Stimulated activated CD8-positive, alpha-beta memory T cell treated with anti-CD3 and anti-CD28 coated beads, Interleukin-15, amount 100 ng/mL, for 24 hours (primary cell): ENCODE measurements around the gene DEGS2.
"Not testable (repeated sequence)": the region's sequence is repeated elsewhere in the genome, so short reads cannot be mapped to it uniquely, and the experiment has no call there.

Source experiments
- DNase-seq: peaks from one replicate; pipeline ENCODE4 v3.0.0-alpha.2; 2020; ENCODE audit warnings: low read depth

DEGS2 gene

GRCh38 chr14:100159094-100159864 is at the start of gene DEGS2:
TSS of gene DEGS2 (minus strand) at chr14:100159645. CDS start at chr14:100159587, 58 bp downstream.
- DNase-seq = peak; percentile 37

DNA sequence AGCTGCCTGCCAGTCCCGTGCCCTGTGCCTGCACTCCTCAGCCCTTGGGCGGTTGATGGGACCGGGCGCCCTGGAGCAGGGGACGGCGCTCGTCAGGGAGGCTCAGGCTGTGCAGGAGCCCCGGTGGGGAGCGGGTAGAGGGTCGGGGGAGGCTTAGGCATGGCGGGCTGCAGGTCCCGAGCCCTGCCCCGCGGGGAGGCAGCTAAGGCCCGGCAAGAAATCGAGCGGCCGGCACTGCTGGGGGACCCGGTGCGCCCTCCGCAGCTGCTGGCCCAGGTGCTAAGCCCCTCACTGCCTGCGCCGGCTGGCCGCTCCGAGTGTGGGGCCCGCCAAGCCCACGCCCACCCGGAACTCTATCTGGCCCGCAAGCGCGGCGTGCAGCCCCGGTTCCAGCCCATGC is 48.7 kb upstream of the DEGS2 start:
- DNase-seq = not testable (repeated sequence)

DNA sequence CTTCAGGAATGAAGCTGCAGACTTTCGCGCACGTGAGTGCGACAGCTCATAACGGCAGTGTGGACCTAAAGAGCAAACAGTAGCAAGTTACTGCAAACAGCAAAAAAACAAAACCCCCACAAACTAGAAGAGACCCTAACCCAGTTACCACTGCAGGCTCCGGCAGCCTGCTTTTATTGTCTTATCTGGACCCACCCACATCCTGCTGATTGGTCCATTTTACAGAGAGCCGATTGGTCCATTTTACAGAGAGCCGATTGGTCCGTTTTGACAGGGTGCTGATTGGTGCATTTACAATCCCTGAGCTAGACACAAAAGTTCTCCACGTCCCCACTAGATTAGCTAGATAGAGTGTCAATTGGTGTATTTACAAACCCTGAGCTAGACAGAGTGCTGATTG is 48.1 kb upstream of the DEGS2 start:
- DNase-seq = not testable (repeated sequence)

DNA sequence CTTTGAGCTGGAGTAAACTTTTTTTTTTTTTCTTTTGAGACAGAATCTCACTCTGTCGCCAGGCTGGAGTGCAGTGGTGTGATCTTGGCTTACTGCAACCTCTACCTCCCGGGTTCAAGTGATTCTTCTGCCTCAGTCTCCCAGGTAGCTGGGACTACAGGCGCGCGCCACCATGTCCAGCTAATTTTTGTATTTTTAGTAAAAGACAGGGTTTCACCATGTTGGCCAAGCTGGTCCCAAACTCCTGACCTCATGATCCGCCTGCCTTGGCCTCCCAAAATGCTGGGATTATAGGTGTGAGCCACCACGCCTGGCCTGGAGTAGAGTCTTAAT is 45.4 kb upstream of the DEGS2 start:
- DNase-seq = not testable (repeated sequence)

DNA sequence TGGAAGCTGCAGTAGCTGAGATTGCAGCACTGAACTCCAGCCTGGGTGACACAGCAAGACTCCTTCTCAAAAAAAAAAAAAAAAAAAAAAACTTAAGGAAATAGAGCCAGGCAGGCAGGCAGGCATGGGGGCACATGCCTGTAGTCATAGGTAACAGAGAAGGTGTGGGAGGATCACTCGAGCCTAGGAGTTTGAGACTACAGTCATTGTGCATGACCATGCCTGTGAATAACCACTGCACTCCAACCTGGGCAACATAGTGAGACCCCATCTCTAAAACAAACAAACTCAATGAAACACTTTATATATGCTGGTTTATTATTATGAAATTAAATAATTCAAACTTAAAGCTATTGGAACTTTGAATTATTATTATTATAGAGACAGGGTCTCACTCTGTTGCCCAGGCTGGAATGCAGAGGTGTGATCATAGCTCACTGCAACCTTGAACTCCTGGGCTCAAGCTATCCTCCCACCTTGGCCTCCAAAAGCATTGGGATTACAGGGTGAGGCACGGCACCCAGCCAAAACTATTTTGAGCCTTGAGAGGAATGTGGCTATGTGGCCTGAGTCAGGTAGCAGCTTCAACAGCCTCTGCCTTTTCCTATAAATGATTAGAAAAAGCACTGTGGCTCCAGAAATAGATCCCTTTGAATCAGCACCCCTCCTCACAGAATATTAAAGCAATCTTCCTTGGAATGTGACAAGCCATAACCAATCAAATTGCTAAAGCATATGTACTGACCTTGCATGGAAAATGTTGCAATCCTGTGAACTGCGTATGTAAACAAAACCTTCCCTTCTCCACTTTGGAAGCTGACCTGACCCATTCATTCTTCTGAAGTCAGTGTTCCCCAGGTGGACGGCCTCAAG is 44.8 kb upstream of the DEGS2 start:
- no peak for DNase-seq

GRCh38 chr14:100203146-100203545 is 43.7 kb upstream of the DEGS2 start:
- no peak for DNase-seq

DNA sequence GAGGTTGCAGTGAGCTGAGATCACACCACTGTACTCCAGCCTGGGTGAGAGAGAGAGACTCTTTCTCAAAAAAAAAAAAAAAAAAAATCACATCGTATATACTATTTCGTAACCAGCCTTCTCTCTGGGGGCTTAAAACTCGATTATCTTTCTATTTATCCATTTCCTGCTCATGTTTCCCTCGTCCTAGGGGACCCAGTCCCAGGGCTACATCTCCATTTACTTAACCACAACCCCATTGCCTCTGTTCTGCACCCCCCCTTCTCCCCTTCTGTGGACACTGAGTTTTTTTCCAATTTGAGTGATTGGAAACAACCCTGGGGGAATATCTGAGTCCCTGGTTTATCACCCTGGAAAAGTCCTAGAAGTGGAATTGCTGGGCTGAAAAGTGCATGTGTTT is 43.3 kb upstream of the DEGS2 start:
- no peak for DNase-seq

GRCh38 chr14:100201701-100202100 is 42.3 kb upstream of the DEGS2 start:
- DNase-seq = no peak

- DNase-seq = no peak
Observed at GRCh38 chr14:100200311-100200710, 40.9 kb upstream of the DEGS2 start.

DNA sequence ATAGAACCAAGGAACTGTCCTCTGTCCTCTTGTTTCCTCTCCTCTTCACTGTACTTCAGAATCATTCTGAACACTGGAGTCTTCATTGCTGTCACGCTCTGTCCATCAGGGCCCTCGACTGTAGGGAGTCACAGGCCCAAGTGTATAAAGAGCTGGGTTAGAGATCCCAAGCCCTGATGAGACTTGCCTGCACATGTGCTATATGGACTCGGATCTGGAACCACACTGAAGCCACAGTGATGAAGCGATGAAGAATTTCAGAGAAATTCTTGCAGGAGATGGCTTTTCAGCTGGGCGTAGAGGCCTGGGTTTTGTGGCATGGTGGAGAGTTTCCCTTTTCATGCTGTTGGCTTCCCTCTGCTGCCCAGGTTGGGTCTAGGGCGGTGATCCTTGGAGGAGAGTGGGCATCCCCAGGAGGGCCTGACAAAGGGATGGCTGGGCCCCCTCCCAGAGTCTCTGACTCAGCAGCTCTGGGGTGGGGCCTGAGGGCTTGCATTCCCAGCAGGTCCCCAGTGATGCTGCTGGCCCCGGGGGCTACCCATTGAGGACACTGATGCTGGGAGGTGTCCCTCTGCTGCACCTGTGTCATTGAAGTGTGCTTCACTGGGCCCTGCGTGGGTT is 39.9 kb upstream of the DEGS2 start:
- DNase-seq = no peak

DNA sequence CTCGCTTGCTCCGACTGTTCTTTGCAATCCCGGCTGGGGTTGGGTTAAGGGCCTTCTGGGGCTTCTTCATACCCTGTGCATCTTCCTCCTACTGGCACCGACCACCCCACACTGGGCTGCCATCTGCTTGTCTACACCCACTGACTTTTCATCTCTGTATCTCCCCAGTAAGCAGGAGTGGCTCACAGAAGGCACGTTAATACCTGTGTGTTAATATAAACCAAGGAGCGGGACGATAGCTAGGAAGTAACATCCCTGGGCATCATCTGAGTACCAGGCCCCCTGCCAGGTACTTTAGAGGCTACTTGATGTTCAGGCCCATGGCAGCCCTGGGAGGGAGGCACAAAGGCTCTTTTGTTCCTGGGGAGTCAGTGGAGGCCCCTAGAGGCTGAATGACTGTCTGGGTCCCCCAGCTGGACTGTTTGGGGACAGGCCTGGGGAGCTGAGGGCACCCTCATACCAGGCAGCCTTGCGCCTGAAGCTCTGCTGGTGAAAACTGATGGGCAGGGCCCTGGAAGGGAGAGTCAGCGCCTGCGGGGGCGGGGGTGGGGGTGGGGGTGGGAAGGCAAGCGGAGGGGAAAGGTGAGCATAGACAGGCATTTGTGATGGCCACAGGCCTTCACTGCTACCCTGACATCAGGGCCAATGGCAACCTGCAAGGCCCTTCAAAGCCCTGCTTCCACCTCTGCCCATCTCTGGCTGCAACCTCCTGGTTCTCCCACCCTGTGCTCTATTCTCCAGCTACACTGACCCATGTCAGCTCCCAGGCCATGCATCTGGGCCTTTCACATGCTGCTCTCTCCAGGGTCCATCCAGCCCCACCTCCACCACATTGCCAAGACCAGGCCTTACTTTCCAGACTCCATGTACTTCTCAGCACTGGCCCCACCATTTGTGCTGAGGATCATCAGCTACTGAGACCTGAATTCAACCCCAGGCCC is 34.2 kb upstream of the DEGS2 start:
- DNase-seq = no peak

DNA sequence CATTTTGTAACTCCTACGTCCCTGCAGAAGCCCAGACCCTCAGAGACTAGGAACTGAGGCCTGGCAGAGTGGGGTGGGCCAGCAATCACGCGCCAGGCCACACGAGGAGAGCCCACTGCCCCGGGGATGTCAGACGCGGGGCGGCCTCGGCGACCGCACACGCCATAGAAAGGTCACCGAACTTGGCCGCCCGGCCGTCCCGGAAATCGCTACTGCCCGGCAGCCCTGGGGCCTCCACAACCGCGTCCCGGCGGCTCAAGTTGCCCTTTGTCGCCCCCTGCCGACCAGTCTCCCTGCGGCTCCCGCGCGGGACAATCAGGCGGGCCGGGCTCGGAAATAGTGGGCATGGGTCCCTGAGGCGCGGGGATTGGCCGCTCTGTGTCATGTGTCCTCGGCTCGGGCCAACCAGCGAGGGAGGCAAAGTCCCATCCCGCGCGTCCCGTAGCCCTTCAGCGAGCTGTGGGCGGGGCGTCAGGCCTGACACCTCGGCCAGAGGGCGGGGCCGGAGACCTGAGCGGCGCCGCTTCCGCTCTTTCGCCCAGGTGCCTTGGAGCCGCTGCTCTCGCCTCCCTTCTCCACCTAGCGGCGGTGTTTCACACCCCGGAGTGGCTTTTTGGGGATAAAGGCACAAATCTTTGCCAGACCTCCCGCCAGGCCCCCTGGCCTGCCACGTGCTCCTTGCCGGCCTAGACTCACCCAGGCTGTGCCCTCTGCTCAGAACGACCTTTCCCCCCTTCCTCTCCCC is 33.4 kb upstream of the DEGS2 start:
- DNase-seq = peak; percentile 98

GRCh38 chr14:100192250-100192671 is 32.8 kb upstream of the DEGS2 start:
- DNase-seq = no peak

DNA sequence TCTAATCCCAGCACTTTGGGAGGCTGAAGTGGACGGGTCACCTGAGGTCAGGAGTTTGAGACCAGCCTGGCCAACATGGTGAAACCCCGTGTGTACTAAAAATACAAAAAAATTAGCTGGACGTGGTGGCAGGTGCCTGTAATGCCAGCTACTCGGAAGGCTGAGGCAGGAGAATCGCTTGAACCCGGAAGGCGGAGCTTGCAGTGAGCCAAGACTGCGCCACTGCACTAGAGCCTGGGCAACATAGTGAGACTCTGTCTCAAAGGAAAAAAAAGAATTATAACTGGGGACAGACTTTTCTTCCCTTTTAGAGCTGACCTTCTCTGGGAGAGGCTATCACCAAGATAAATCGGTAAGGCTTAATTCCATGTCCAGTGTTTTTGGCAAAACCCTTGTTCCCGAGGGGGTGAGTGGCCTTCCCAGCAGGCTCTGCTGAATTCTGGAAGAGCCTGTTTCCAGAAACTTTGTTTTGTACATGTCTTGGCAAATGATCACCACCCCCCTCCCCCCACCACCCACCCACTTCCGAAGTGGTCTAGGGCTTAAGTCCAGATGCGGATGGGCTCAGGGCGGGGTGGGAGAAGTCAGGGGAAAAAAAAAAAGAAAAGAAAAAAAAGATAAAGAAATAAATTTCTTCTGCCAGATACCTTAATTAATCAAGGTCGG is 32.3 kb upstream of the DEGS2 start:
- no peak for DNase-seq

- no peak for DNase-seq
Observed at GRCh38 chr14:100190126-100190525, 30.7 kb upstream of the DEGS2 start.

DNA sequence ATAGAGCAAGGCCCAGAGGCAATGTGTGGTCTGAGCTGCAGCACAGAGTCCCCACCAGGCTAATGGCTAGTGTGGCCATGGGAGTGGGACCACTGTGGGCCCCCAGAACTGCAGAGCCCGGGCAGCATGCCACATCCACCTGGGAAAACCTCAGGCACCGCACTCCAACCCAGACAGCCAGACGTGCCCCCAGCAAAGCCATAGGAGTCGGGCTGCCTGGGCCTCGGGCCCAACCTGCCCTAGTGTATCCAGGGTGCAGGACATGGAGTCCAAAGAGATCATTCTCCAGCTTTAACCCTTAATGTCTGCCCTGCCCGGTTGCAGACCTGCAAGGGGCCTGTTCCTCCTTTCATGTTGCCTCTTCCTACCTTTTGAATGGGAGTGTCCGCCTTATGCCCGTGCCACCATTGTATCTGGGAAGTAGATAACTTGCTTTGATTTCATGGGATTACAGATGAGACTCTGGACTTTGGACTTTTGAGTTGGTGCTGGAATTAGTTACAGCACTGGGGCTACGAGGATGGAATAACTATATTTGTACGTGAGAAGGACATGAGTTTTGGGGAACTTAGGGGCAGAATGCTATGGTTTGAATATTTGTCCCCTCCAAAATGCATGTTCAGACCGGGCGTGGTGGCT is 29.1 kb upstream of the DEGS2 start:
- no peak for DNase-seq

- no peak for DNase-seq
Observed at GRCh38 chr14:100187247-100187833, 27.9 kb upstream of the DEGS2 start.

DNA sequence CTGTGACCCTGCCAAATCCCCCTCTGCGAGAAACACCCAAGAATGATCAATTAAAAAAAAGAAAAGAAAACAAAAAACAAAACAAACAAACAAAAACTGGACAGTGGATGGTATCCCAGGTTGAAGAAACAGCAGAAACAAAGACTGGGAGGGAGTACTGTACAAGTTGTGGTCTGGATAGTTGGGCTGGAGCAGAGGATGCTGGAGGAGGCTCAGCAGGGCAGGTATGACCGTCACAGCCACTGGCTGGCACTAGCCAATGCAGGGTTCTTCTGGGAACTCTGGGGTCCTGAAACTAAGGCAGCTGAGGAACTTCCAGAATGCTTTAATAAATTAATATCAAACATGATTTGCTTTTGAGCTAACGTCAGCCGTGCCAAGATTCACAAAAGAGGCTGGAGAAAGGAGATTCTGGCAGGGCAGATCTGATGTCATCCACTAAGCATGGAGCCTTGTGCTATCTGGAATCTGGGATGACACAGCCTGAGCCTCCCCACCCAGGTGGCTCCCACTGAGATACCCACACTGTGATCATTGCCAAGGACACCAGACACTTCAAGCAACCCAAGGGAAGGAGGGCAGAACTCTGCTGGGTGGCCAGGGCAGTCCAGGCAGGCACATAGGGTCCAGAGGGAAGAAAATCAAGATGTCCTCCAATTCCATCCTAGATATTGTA is 22.6 kb upstream of the DEGS2 start:
- DNase-seq = not testable (repeated sequence)

DNA sequence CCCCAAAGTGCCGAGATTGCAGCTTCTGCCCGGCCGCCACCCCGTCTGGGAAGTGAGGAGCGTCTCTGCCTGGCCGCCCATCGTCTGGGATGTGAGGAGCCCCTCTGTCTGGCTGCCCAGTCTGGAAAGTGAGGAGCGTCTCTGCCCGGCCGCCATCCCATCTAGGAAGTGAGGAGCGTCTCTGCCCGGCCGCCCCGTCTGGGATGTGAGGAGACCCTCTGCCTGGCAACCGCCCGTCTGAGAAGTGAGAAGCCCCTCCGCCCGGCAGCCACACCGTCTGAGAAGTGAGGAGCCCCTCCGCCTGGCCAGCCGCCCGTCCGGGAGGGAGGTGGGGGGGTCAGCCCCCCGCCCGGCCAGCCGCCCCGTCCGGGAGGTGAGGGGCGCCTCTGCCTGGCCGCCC is 21.2 kb upstream of the DEGS2 start:
- DNase-seq = not testable (repeated sequence)
